HepG2 (cell line): Measurements from ENCODE around the gene MIF4GD. TPM values are rescaled to one million over a fixed set of nuclear protein-coding genes. Genes with fewer than 3 reads are reported as not detected.

Experiments used
- ATF3 ChIP-seq: sonication (generic); formaldehyde crosslinking; IDR thresholded peaks from 2 replicates; pipeline ENCODE4 v1.4.0; 2020; ENCODE audit warnings: missing genetic modification reagents
- ATF4 ChIP-seq, 2 experiments: fragments of 450-650 bp in 1 of 2; sonication (generic) in 1 of 2; formaldehyde crosslinking; IDR thresholded peaks; 2 replicates each; pipeline versions ENCODE4 v1.5.0 to v1.8.0; 2020 to 2022; ENCODE audit warnings: mild to moderate bottlenecking in 1 of 2, missing genetic modification reagents in 1 of 2
- BORCS8-MEF2B ChIP-seq: sonication (generic); formaldehyde crosslinking; IDR thresholded peaks from 2 replicates; pipeline ENCODE4 v1.8.0; 2022; ENCODE audit warnings: mild to moderate bottlenecking, missing genetic modification reagents
- CHD2 ChIP-seq: IDR thresholded peaks from 2 replicates; pipeline ENCODE4 v1.6.1; 2011; ENCODE audit warnings: low read depth, low read length, improper control_type of control experiment
- GZF1 ChIP-seq: sonication (generic); formaldehyde crosslinking; IDR thresholded peaks from 2 replicates; pipeline ENCODE4 v1.5.1; 2020; ENCODE audit warnings: mild to moderate bottlenecking, missing genetic modification reagents
- MEF2D ChIP-seq: sonication (generic); formaldehyde crosslinking; IDR thresholded peaks from 2 replicates; pipeline ENCODE4 v1.5.1; 2020; ENCODE audit warnings: mild to moderate bottlenecking, missing genetic modification reagents
- NFRKB ChIP-seq: fragments of 450-650 bp; IDR thresholded peaks from 2 replicates; pipeline ENCODE4 v1.6.1; 2017
- NR2C2 ChIP-seq: sonication (generic); formaldehyde crosslinking; IDR thresholded peaks from 2 replicates; pipeline ENCODE4 v1.4.0; 2020; ENCODE audit warnings: missing genetic modification reagents, mild to moderate bottlenecking, moderate library complexity, borderline replicate concordance
- NR3C1 ChIP-seq: sonication (generic); formaldehyde crosslinking; IDR thresholded peaks from 2 replicates; pipeline ENCODE4 v1.4.0; 2020; ENCODE audit warnings: missing genetic modification reagents
- RARG ChIP-seq: sonication (generic); formaldehyde crosslinking; IDR thresholded peaks from 2 replicates; pipeline ENCODE4 v1.4.0; 2020; ENCODE audit warnings: low read depth, mild to moderate bottlenecking, missing genetic modification reagents
- SNAI1 ChIP-seq: sonication (generic); formaldehyde crosslinking; IDR thresholded peaks from 2 replicates; pipeline ENCODE4 v1.5.0; 2020; ENCODE audit warnings: mild to moderate bottlenecking, missing genetic modification reagents, borderline replicate concordance
- TGIF2 ChIP-seq: IDR thresholded peaks from 2 replicates; pipeline ENCODE4 v1.6.1; 2016; ENCODE audit warnings: control low read depth, missing compliant biosample characterization
- ZFP62 ChIP-seq: sonication (generic); formaldehyde crosslinking; IDR thresholded peaks from 2 replicates; pipeline ENCODE4 v1.4.0; 2020; ENCODE audit warnings: missing genetic modification reagents
- ZNF12 ChIP-seq: sonication (generic); formaldehyde crosslinking; IDR thresholded peaks from 2 replicates; pipeline ENCODE4 v1.5.0; 2020; ENCODE audit warnings: missing genetic modification reagents
- ZNF124 ChIP-seq: sonication (generic); formaldehyde crosslinking; IDR thresholded peaks from 2 replicates; pipeline ENCODE4 v1.4.0; 2020; ENCODE audit warnings: missing genetic modification reagents
- ZNF331 ChIP-seq: sonication (generic); formaldehyde crosslinking; IDR thresholded peaks from 2 replicates; pipeline ENCODE4 v1.4.0; 2020; ENCODE audit warnings: missing genetic modification reagents
- ZNF550 ChIP-seq: sonication (generic); formaldehyde crosslinking; IDR thresholded peaks from 2 replicates; pipeline ENCODE4 v1.4.0; 2020; ENCODE audit warnings: mild to moderate bottlenecking, missing genetic modification reagents, borderline replicate concordance
- ZNF557 ChIP-seq: sonication (generic); formaldehyde crosslinking; IDR thresholded peaks from 2 replicates; pipeline ENCODE4 v1.4.0; 2020; ENCODE audit warnings: missing genetic modification reagents
- ZNF709 ChIP-seq: sonication (generic); formaldehyde crosslinking; IDR thresholded peaks from 2 replicates; pipeline ENCODE4 v1.5.0; 2020; ENCODE audit warnings: mild to moderate bottlenecking, missing genetic modification reagents
- polyA plus RNA-seq, 8 experiments: library from polyadenylated mRNA; depleted of rRNA in 3 of 8; stranded (reverse) in 7 of 8; unstranded in 1 of 8; fragments of >200 nt; fragmentation: Illumina TruSeq in 4 of 8; extraction: Trizol in 4 of 8; gene quantifications; 2 replicates each; pipeline versions ENCODE4 v1.2.1 to v1.2.3, GENCODE V29; 2011 to 2016; ENCODE audit warnings: low read depth in 4 of 8, missing spikeins in 1 of 8, mixed read lengths in 1 of 8; ENCODE audit not compliant: insufficient read depth in 1 of 8
- total RNA-seq, 5 experiments: library from RNA; depleted of rRNA; stranded (reverse); fragments of >200 nt; fragmentation: Illumina TruSeq; extraction: Trizol; gene quantifications; 2 replicates each; pipeline ENCODE4 v1.2.3, GENCODE V29; 2016; ENCODE audit warnings: low read depth in 1 of 5
- TF ChIP-seq, protein P1 (sequence below): sonication (generic); formaldehyde crosslinking; IDR thresholded peaks from 2 replicates; pipeline ENCODE4; 2020; ENCODE audit warnings: missing genetic modification reagents, mild to moderate bottlenecking, borderline replicate concordance
- TF ChIP-seq, protein P2 (sequence below): sonication (generic); formaldehyde crosslinking; IDR thresholded peaks from 2 replicates; pipeline ENCODE4 v1.8.1; 2023; ENCODE audit warnings: mild to moderate bottlenecking, moderate library complexity, missing genetic modification reagents

The MIF4GD gene
- total and polyA plus RNA-seq, 2 of the 13 experiments (the other 11 are each of a cell fraction or from before 2014, with no cell fraction given): 14.0 to 28.0 TPM

GRCh38 chr17:75270218-75270965 is 639 bp downstream of the MIF4GD start (continued):
- TF ChIP-seq MEF2D (peak; percentile 78), GZF1 (CRISPR knock-in tag) (no peak), BORCS8-MEF2B (CRISPR knock-in tag) (no peak), ZNF12 (no peak), ZNF557 (0 out of 2 replicates have a peak, but pooled peaks have one; percentile 17), SNAI1 (no peak), NR2C2 (CRISPR knock-in tag) (0 out of 2 replicates have a peak, but pooled peaks have one; percentile 15), ZFP62 (no peak), CHD2 (no peak), ZNF124 (CRISPR knock-in tag) (0 out of 2 replicates have a peak, but pooled peaks have one; percentile 44), RARG (CRISPR knock-in tag) (0 out of 2 replicates have a peak, but pooled peaks have one; percentile 54), TGIF2 (no peak), ZNF331 (CRISPR knock-in tag) (no peak; the same call in none of the 2 replicates), ZNF709 (CRISPR knock-in tag) (peak; percentile 49; the same call in 1 of the 2 replicates), ATF4 (CRISPR knock-in tag; IDR thresholded peaks at IDR 0.05) (no peak), NFRKB (no peak), NR3C1 (CRISPR knock-in tag) (no peak), ZNF550 (CRISPR knock-in tag) (peak; percentile 36; the same call in 1 of the 2 replicates), ATF3 (CRISPR knock-in tag) (no peak)
- TF ChIP-seq, protein P1, sequence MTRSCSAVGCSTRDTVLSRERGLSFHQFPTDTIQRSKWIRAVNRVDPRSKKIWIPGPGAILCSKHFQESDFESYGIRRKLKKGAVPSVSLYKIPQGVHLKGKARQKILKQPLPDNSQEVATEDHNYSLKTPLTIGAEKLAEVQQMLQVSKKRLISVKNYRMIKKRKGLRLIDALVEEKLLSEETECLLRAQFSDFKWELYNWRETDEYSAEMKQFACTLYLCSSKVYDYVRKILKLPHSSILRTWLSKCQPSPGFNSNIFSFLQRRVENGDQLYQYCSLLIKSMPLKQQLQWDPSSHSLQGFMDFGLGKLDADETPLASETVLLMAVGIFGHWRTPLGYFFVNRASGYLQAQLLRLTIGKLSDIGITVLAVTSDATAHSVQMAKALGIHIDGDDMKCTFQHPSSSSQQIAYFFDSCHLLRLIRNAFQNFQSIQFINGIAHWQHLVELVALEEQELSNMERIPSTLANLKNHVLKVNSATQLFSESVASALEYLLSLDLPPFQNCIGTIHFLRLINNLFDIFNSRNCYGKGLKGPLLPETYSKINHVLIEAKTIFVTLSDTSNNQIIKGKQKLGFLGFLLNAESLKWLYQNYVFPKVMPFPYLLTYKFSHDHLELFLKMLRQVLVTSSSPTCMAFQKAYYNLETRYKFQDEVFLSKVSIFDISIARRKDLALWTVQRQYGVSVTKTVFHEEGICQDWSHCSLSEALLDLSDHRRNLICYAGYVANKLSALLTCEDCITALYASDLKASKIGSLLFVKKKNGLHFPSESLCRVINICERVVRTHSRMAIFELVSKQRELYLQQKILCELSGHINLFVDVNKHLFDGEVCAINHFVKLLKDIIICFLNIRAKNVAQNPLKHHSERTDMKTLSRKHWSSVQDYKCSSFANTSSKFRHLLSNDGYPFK (CRISPR knock-in tag): peak; percentile 72; the same call in 1 of the 2 replicates
- TF ChIP-seq, protein P2, sequence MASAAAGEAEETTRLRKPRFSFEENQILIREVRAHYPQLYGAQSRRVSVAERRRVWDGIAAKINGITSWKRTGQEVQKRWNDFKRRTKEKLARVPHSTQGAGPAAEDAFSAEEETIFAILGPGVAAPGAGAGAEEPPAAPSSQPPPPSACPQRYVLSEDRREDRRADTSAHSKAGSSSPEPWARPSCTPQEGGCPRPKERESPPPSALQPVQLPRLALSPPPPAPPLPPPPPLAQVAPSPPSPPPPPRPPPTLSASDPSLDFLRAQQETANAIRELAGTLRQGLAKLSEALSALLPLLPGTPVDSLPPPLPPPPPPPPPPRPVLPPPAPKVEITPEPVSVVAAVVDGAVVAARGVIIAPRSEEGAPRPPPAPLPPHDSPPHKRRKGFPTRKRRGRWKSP (CRISPR knock-in tag): peak; percentile 79
